ENCODE data around the gene DNAJA3. TPM values are rescaled to one million over a fixed set of nuclear protein-coding genes. Genes with fewer than 3 reads are reported as not detected.

The DNAJA3 gene
- total RNA-seq, 4 donors from 2014 or later, result 41.1 to 70.9 (median 48.7) TPM

- Histone ChIP-seq H3K36me3 (peaks cover 49% of the 10 kb centered on the region), H3K9me3 (no peaks in the 10 kb centered on the region), H3K4me1 (peaks cover 4% of the 10 kb centered on the region), H3K27me3 (no peaks in the 10 kb centered on the region), H3K27ac (no peak overlapping the region), H3K4me3 (no peak overlapping the region)
- DNase-seq (ENCODE audit: low spot score in 2 of 2), result no peak
- 94% methylated on average over 12 of the region's 12 CpGs for WGBS
- TF ChIP-seq POLR2A (IDR thresholded peaks at IDR 0.05), result no peak
- TF ChIP-seq CTCF (IDR thresholded peaks at IDR 0.05), result no peak
- no peak for TF ChIP-seq POLR2AphosphoS5 (IDR thresholded peaks at IDR 0.05)
- TF ChIP-seq EP300 (IDR thresholded peaks at IDR 0.05), result no peak
Measured at GRCh38 chr16:4401510-4401909, 24.2 kb upstream of the DNAJA3 start.

- 24% methylated on average over 14 of the region's 29 CpGs for WGBS
- H3K36me3 ChIP-seq, result peaks cover 60% of the 10 kb centered on the region
- peak; percentile 86 to 89 for DNase-seq (ENCODE audit: low spot score in 2 of 2)
Measured at GRCh38 chr16:4402439-4403132, 23.1 kb upstream of the DNAJA3 start.

GRCh38 chr16:4403133-4403949, 22.3 kb upstream of the DNAJA3 start:
- Histone ChIP-seq H3K27me3 (no peaks in the 10 kb centered on the region), H3K36me3 (peaks cover 64% of the 10 kb centered on the region), H3K4me1 (peaks cover 4% of the 10 kb centered on the region), H3K4me3 (no peak overlapping the region), H3K27ac (no peak overlapping the region), H3K9me3 (no peaks in the 10 kb centered on the region)
- DNase-seq (ENCODE audit: low spot score in 2 of 2), result peak in 1 of 2 donors; percentile 65
- WGBS, result 80% methylated on average over 14 of the region's 24 CpGs
- TF ChIP-seq EP300 (IDR thresholded peaks at IDR 0.05) (no peak), POLR2A (IDR thresholded peaks at IDR 0.05) (no peak), CTCF (IDR thresholded peaks at IDR 0.05) (no peak)

More at GRCh38 chr16:4402439-4403132, 23.1 kb upstream of the DNAJA3 start:
- TF ChIP-seq POLR2A (IDR thresholded peaks at IDR 0.05), result no peak
- TF ChIP-seq CTCF (IDR thresholded peaks at IDR 0.05), result peak; percentile 77 to 93
- TF ChIP-seq EP300 (IDR thresholded peaks at IDR 0.05), result no peak
- no peak for TF ChIP-seq POLR2AphosphoS5 (IDR thresholded peaks at IDR 0.05)
- H3K9me3 ChIP-seq, result no peaks in the 10 kb centered on the region
- H3K27ac ChIP-seq, result no peak overlapping the region
- no peaks in the 10 kb centered on the region for H3K27me3 ChIP-seq
- H3K4me1 ChIP-seq, result peaks cover 4% of the 10 kb centered on the region
- H3K4me3 ChIP-seq, result no peak overlapping the region

- peak; percentile 69 to 82 for DNase-seq (ENCODE audit: low spot score in 2 of 2)
- TF ChIP-seq EP300 (IDR thresholded peaks at IDR 0.05), result no peak
- TF ChIP-seq POLR2A (IDR thresholded peaks at IDR 0.05), result no peak
- peak in 1 of 2 donors; percentile 45 for TF ChIP-seq CTCF (IDR thresholded peaks at IDR 0.05)
- TF ChIP-seq POLR2AphosphoS5 (IDR thresholded peaks at IDR 0.05), result no peak
- H3K27ac ChIP-seq, result no peak overlapping the region
- WGBS, result 79% methylated on average over 20 of the region's 20 CpGs
- peaks cover 66% of the 10 kb centered on the region for H3K36me3 ChIP-seq
- peaks cover 11% of the 10 kb centered on the region for H3K4me1 ChIP-seq
- H3K9me3 ChIP-seq, result no peaks in the 10 kb centered on the region
- no peaks in the 10 kb centered on the region for H3K27me3 ChIP-seq
- no peak overlapping the region for H3K4me3 ChIP-seq
Measured at GRCh38 chr16:4404247-4404966, 21.3 kb upstream of the DNAJA3 start.

All from suprapubic skin (tissue), 4 donors.